Naive thymus-derived CD4-positive, alpha-beta T cell (primary cell): ENCODE measurements around the gene TSR3. TPM values are rescaled to one million over a fixed set of nuclear protein-coding genes. Genes with fewer than 3 reads are reported as not detected.
A peak's percentile ranks its signal among the peaks of the same experiment; 100 is the strongest.

ENCODE experiments used
- ATAC-seq: fragments of 150-1000 bp; cut with Tn5 transposase; 2 replicates; pipeline ENCODE4 v1.10.0; 2021; ENCODE audit warnings: mild to moderate bottlenecking, moderate library complexity
- CTCF ChIA-PET: fragments of 350-600 bp; sonication (Branson Sonifier 250); formaldehyde crosslinking; loops from one replicate; lab custom pipeline; 2021; ENCODE audit warnings: antibody characterized with exemption; lab: Charles Lee
- POLR2A ChIA-PET: fragments of 350-600 bp; sonication (Branson Sonifier 250); formaldehyde crosslinking; loops from one replicate; lab custom pipeline; 2021; ENCODE audit warnings: antibody characterized with exemption, inconsistent platforms; lab: Charles Lee
- DNase-seq, 9 donors: peaks; one replicate each; pipeline versions ENCODE4 v3.0.0 to v3.0.0-alpha.2; 2020 to 2022; ENCODE audit warnings: mixed read lengths in 1 of 9
- H3K27ac ChIP-seq: one replicate; pipeline ENCODE4 v1.7.0; 2013; ENCODE audit warnings: mild to moderate bottlenecking, low read depth, low read length, moderate library complexity
- H3K27me3 ChIP-seq, 2 donors: one replicate each; pipeline ENCODE4 v1.7.0; 2013; ENCODE audit warnings: low read length in 2 of 2, mild to moderate bottlenecking in 2 of 2, moderate library complexity in 2 of 2; ENCODE audit not compliant: control insufficient read depth in 2 of 2, insufficient read depth in 2 of 2
- H3K36me3 ChIP-seq, 3 experiments: 1 replicate in 2 of 3; 2 replicates in 1 of 3; pipeline ENCODE4 v1.7.0; 2013; ENCODE audit warnings: low read length in 3 of 3, mild to moderate bottlenecking in 3 of 3, moderate library complexity in 1 of 3; ENCODE audit not compliant: insufficient read depth in 3 of 3, control insufficient read depth in 2 of 3
- H3K4me1 ChIP-seq, 2 donors: one replicate each; pipeline ENCODE4 v1.7.0; 2013; ENCODE audit warnings: low read length in 2 of 2, mild to moderate bottlenecking in 2 of 2, moderate library complexity in 1 of 2; ENCODE audit not compliant: control insufficient read depth in 2 of 2, insufficient read depth in 2 of 2
- H3K4me3 ChIP-seq: 2 replicates; pipeline ENCODE4 v1.7.0; 2013; ENCODE audit warnings: mild to moderate bottlenecking, low read length
- H3K9me3 ChIP-seq, 3 experiments: 1 replicate in 2 of 3; 2 replicates in 1 of 3; pipeline ENCODE4 v1.7.0; 2013; ENCODE audit warnings: low read length in 3 of 3; ENCODE audit not compliant: control insufficient read depth in 2 of 3
- H3K27ac Mint-ChIP-seq, 9 donors: one replicate each; pipeline ENCODE4 v1.8.0; 2020 to 2022; ENCODE audit warnings: mixed read lengths in 9 of 9, mild to moderate bottlenecking in 8 of 9, moderate library complexity in 5 of 9, inconsistent platforms in 2 of 9
- H3K27me3 Mint-ChIP-seq, 5 donors: one replicate each; pipeline ENCODE4 v1.8.0; 2021 to 2022; ENCODE audit warnings: mixed read lengths in 5 of 5, mild to moderate bottlenecking in 1 of 5
- H3K36me3 Mint-ChIP-seq, 5 donors: one replicate each; pipeline ENCODE4 v1.8.0; 2020 to 2022; ENCODE audit warnings: mixed read lengths in 5 of 5, mild to moderate bottlenecking in 3 of 5, inconsistent platforms in 1 of 5
- H3K4me1 Mint-ChIP-seq, 7 donors: one replicate each; pipeline ENCODE4 v1.8.0; 2020 to 2022; ENCODE audit warnings: mixed read lengths in 7 of 7, mild to moderate bottlenecking in 3 of 7, inconsistent platforms in 1 of 7
- H3K4me3 Mint-ChIP-seq, 10 donors: one replicate each; pipeline ENCODE4 v1.8.0; 2020 to 2022; ENCODE audit warnings: mild to moderate bottlenecking in 10 of 10, mixed read lengths in 10 of 10, moderate library complexity in 6 of 10, inconsistent platforms in 2 of 10
- H3K9me3 Mint-ChIP-seq, 11 donors: one replicate each; pipeline ENCODE4 v1.8.0; 2020 to 2022; ENCODE audit warnings: mixed read lengths in 11 of 11, mild to moderate bottlenecking in 4 of 11, inconsistent platforms in 1 of 11, moderate library complexity in 1 of 11
- intact Hi-C, 2 donors: fragments of 100-400 bp; cut with micrococcal nuclease; formaldehyde crosslinking; loops; one replicate each; pipeline ENCODE4 v1.15.1; 2023
- polyA plus RNA-seq, 2 donors: library from polyadenylated mRNA; unstranded; fragments of 300-500 nt; fragmentation: Illumina TruSeq; gene quantifications; one replicate each; pipeline ENCODE4 v1.2.3, GENCODE V29; 2021
- total RNA-seq, 6 experiments: library from RNA in 5 of 6; stranded (reverse) in 5 of 6; gene quantifications; 1 replicate in 5 of 6; 2 replicates in 1 of 6; pipeline ENCODE4 v1.2.3 and lab custom pipeline; 2021 to 2026

TSR3 gene
- total and polyA plus RNA-seq, 7 experiments from 2014 or later: 21.0 to 103 (median 39.8) TPM

DNA sequence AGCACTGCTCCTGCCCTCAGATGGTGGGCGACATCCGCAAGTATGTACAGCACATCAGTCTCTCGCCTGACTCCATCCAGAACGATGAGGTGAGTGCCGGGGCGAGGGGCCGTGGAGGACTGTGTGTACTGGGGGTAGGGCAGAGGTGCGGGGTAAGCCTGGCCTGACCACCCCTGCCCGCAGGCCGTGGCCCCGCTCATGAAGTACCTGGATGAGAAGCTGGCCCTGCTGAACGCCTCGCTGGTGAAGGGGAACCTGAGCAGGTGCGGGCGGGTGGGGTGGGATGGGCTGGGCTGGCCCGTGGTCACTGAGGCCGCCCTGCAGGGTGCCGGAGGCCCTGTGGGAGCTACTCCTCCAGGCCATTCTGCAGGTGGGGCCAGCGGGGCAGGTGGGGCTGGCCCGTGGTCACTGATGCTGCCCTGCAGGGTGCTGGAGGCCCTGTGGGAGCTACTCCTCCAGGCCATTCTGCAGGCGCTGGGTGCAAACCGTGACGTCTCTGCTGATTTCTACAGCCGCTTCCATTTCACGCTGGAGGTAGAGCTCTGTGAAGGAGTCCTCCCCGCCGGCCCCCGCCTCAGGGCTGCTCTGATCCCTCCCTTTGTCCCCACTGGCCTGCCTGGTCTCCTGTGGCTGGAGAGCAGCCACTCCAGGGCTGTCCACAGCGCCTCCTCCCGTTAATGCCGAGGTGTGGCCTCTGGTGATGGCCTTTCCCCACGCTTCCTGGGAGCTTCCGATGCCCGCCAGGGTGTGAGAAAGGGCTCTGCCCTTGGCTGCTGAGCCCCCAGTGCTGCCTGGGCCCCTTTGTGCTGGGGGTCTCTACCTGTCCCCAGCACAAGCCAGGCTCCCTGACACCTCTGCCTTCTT is 5.0 kb downstream of the TSR3 start:
- Mint-ChIP-seq H3K36me3 (peaks cover 0 to 2% (median 0%) of the 10 kb centered on the region in 5 donors), H3K9me3 (peaks cover 0 to 5% (median 0%) of the 10 kb centered on the region in 11 donors), H3K4me1 (peaks cover 16 to 28% (median 23%) of the 10 kb centered on the region in 7 donors), H3K27me3 (no peaks in the 10 kb centered on the region), H3K27ac (no peak overlapping the region), H3K4me3 (no peak overlapping the region)
- ChIA-PET CTCF (no interaction called here), POLR2A (no interaction called here)
- no peaks in the 10 kb centered on the region for H3K27me3 ChIP-seq
- H3K9me3 ChIP-seq: no peaks in the 10 kb centered on the region
- H3K4me3 ChIP-seq: no peak overlapping the region
- DNase-seq (no peak), ATAC-seq (no peak)
- intact Hi-C loops: loop anchor here in 1 of 2 donors (10.0 kb wide), 1 partner anchor 428 kb away; the partner anchor contains the start of genes EME2, MRPS34 and NME3
- H3K4me1 ChIP-seq: peaks cover 15 to 21% of the 10 kb centered on the region in 2 donors
- H3K27ac ChIP-seq: no peak overlapping the region
- peaks cover 0 to 31% (median 0%) of the 10 kb centered on the region in 3 experiments for H3K36me3 ChIP-seq

DNA sequence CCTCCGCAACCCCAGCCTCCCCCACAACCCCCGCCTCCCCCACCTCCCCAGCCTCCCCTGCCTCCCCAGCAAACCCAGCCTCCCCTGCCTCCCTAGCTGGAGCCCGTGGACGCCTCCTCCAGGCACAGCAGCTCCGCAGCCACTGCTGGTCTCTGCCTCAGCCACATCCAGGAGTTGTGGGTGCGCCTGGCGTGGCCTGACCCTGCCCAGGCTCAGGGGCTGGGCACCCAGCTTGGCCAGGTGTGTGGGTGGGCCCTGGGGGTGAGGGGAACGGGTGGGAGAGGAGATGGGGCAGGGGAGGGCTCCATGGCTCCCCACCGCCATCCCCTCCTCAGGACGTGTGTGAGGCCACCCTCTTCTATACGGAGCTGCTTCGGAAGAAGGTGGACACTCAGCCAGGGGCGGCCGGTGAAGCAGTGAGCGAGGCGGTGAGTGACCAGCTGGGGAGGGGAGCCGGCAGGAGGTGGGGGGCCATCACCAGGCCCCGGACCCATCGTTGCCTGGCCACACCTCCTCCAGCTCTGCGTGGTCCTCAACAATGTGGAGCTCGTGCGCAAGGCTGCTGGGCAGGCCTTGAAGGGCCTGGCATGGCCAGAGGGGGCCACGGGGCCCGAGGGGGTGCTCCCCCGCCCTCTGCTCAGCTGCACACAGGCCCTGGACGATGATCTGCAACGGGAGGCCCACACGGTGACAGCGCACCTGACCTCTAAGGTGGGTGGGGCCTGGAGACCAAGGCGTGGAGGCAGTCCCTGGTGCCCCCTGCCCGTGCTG is 5.8 kb downstream of the TSR3 start:
- ChIA-PET CTCF (no interaction called here), POLR2A (interaction anchor here (0.6 kb wide), 1 partner anchor 14 kb away, joined by 3 read pairs; no protein-coding TSS in a partner anchor)
- Histone ChIP-seq H3K27ac (no peak overlapping the region), H3K27me3 (no peaks in the 10 kb centered on the region), H3K4me1 (peaks cover 12 to 21% of the 10 kb centered on the region in 2 donors), H3K4me3 (no peak overlapping the region), H3K9me3 (no peaks in the 10 kb centered on the region), H3K36me3 (peaks cover 0 to 31% (median 0%) of the 10 kb centered on the region in 3 experiments)
- Mint-ChIP-seq H3K36me3 (no peaks in the 10 kb centered on the region), H3K27me3 (no peaks in the 10 kb centered on the region), H3K9me3 (peaks cover 0 to 3% (median 0%) of the 10 kb centered on the region in 11 donors), H3K27ac (no peak overlapping the region), H3K4me3 (no peak overlapping the region), H3K4me1 (peaks cover 16 to 24% (median 22%) of the 10 kb centered on the region in 7 donors)
- intact Hi-C loops: loop anchor here in 1 of 2 donors (10.0 kb wide), 1 partner anchor 429 kb away; the partner anchor contains the start of genes EME2, MRPS34 and NME3
- no peak for DNase-seq
- ATAC-seq: no peak

DNA sequence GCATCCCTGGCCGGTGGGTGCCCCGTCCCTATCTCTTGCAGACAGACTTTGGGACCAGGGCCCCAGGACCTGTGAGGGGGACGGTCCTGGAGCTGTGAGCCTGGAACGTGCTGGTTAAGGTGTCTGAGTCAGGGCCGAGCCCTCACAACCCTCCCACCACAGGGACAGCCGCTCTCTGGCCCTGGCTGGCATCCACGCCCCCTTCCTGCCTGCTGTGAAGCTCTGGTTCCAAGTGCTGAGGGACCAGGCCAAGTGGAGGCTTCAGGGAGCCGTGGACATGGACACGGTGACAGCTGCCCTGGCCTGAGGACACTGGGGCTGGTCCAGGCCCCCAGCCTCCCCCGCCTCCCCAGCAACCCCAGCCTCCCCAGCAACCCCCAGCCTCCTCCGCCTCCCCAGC is 6.6 kb downstream of the TSR3 start:
- peak overlapping the region in 1 of 10 donors; percentile 37 for H3K4me3 Mint-ChIP-seq
- H3K27ac Mint-ChIP-seq: no peak overlapping the region
- ChIA-PET CTCF (no interaction called here), POLR2A (no interaction called here)
- Histone ChIP-seq H3K4me3 (no peak overlapping the region), H3K4me1 (peaks cover 11 to 17% of the 10 kb centered on the region in 2 donors), H3K36me3 (peaks cover 0 to 26% (median 0%) of the 10 kb centered on the region in 3 experiments), H3K27ac (no peak overlapping the region), H3K9me3 (no peaks in the 10 kb centered on the region), H3K27me3 (no peaks in the 10 kb centered on the region)
- DNase-seq (no peak), ATAC-seq (no peak)
- no peaks in the 10 kb centered on the region for H3K9me3 Mint-ChIP-seq
- no peaks in the 10 kb centered on the region for H3K36me3 Mint-ChIP-seq
- H3K4me1 Mint-ChIP-seq: peaks cover 10 to 18% (median 15%) of the 10 kb centered on the region in 7 donors
- intact Hi-C loops: loop anchor here in 1 of 2 donors (10.0 kb wide), 1 partner anchor 430 kb away; the partner anchor contains the start of genes EME2, MRPS34 and NME3
- no peaks in the 10 kb centered on the region for H3K27me3 Mint-ChIP-seq

DNA sequence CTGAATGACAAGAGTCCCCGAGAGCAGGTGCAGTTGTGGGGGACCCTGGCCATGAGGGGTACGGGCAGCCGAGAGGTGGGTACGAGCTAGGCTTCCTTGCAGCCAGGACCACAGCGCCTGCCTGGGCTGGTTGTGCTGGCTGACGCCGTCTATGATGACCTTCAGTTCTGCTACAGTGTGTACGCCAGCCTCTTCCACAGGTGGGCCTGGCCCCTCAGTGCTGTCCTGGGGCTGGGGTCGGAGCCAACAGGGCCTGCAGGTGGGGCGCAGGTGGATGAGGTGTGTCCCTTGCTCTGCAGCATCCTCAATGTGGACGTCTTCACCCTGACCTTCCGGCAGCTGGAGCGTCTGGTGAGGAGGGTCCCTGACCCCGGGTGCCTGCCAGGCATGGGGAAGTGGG is 7.2 kb downstream of the TSR3 start:
- Mint-ChIP-seq H3K27ac (peak overlapping the region in 1 of 9 donors; percentile 70), H3K36me3 (no peaks in the 10 kb centered on the region), H3K4me1 (peaks cover 9 to 18% (median 15%) of the 10 kb centered on the region in 7 donors), H3K27me3 (no peaks in the 10 kb centered on the region), H3K4me3 (peak overlapping the region in 1 of 10 donors; percentile 37), H3K9me3 (no peaks in the 10 kb centered on the region)
- Histone ChIP-seq H3K9me3 (no peaks in the 10 kb centered on the region), H3K4me3 (no peak overlapping the region), H3K36me3 (peaks cover 0 to 20% (median 0%) of the 10 kb centered on the region in 3 experiments), H3K27ac (no peak overlapping the region), H3K27me3 (no peaks in the 10 kb centered on the region), H3K4me1 (peaks cover 11 to 17% of the 10 kb centered on the region in 2 donors)
- POLR2A ChIA-PET: no interaction called here
- DNase-seq (no peak), ATAC-seq (no peak)
- CTCF ChIA-PET: no interaction called here
- intact Hi-C loops: loop anchor here in 1 of 2 donors (5.0 to 10.0 kb wide), 2 partner anchors 363 to 430 kb away; partner anchors contain the start of genes EME2, MAPK8IP3, MRPS34 and NME3

DNA sequence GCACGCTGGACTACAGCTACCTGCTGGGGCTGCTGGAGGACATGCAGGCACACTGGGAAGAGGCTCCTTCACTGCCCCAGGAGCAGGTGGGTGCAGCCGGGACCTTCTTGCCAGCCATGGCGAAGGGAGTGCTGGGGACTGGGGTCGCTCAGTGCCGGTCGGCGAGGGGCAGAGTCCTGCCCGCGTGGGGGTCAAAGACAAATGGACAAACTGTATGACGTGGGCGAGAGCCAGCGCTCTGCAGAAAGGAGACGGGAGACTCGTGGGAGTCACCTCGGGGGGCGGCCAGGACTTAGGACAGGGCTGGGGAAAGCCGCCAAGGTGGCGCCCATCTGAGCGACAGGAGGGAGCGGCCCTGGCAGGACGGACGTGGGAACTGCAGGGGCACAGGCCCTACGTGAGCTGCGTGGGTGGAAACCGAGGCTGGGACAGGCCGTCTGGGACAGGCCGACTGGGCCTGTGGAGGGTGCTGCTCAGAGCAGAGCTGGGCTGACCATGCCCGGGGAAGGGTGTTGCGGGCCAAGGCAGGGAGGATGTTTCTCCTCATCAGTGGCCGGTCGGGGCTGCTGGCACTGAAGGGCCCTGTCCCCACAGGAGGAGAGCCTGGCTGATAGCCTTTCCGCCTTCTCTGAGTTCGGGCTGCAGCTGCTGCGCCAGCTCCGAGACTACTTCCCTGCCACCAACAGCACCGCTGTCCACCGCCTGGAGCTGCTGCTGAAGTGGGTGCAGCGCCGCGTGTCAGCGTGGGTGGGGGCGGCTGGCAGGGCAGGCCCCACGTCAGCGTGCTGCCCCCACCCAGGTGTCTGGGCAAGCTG is 8.0 kb downstream of the TSR3 start:
- no peaks in the 10 kb centered on the region for H3K9me3 Mint-ChIP-seq
- intact Hi-C loops: loop anchor here (1.0 to 10.0 kb wide), 7 partner anchors 8 to 431 kb away; partner anchors contain the start of genes GNPTG (in 2 of the 2), TSR3 (in 2 of the 2), BAIAP3 (in 1 of the 2) and EME2 (in 1 of the 2)
- no peaks in the 10 kb centered on the region for H3K27me3 Mint-ChIP-seq
- Histone ChIP-seq H3K27me3 (no peaks in the 10 kb centered on the region), H3K9me3 (no peaks in the 10 kb centered on the region), H3K36me3 (peaks cover 0 to 12% (median 0%) of the 10 kb centered on the region in 3 experiments), H3K4me3 (peak overlapping the region; percentile 66), H3K4me1 (peaks cover 11 to 17% of the 10 kb centered on the region in 2 donors), H3K27ac (no peak overlapping the region)
- peaks cover 7 to 18% (median 15%) of the 10 kb centered on the region in 7 donors for H3K4me1 Mint-ChIP-seq
- H3K36me3 Mint-ChIP-seq: no peaks in the 10 kb centered on the region
- ATAC-seq (no peak), DNase-seq (no peak)
- ChIA-PET POLR2A (interaction anchor here (2.0 kb wide), 1 partner anchor 34 kb away, joined by 7 read pairs; the partner anchor contains the start of gene UBE2I), CTCF (interaction anchor here (1.0 kb wide), 1 partner anchor 43 kb away, joined by 3 read pairs; no protein-coding TSS in a partner anchor)
- peak overlapping the region; percentile 60 to 86 (median 80) for H3K4me3 Mint-ChIP-seq
- peak overlapping the region in 5 of 9 donors; percentile 45 to 79 (median 52) for H3K27ac Mint-ChIP-seq
